AG10803 (cell line): ENCODE measurements around the gene ZGLP1.

Source experiments
- DNase-seq: peaks from one replicate; pipeline ENCODE4 v3.0.0; 2010; ENCODE audit warnings: low read depth
- H3K4me3 ChIP-seq: 2 replicates; pipeline ENCODE4 v1.5.1; 2011; ENCODE audit warnings: mild to moderate bottlenecking, low read length, control low read depth
- TF ChIP-seq, protein P1 (sequence below): conservative IDR thresholded peaks from 2 replicates; pipeline ENCODE4 v1.5.1; 2011; ENCODE audit warnings: mild to moderate bottlenecking, low read length, control low read depth, inconsistent platforms

The ZGLP1 gene

DNA sequence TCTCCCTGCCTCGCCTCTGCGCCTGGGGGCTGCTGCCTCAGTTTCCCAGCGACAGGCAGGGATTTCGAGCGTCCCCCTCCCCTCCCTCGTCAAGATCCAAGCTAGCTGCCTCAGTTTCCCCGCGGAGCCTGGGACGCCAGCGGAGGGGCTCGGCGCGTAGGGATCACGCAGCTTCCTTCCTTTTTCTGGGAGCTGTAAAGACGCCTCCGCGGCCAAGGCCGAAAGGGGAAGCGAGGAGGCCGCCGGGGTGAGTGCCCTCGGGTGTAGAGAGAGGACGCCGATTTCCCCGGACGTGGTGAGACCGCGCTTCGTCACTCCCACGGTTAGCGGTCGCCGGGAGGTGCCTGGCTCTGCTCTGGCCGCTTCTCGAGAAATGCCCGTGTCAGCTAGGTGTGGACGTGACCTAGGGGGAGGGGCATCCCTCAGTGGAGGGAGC is 39.4 kb downstream of the ZGLP1 start:
- DNase-seq = no peak
- TF ChIP-seq, protein P1, sequence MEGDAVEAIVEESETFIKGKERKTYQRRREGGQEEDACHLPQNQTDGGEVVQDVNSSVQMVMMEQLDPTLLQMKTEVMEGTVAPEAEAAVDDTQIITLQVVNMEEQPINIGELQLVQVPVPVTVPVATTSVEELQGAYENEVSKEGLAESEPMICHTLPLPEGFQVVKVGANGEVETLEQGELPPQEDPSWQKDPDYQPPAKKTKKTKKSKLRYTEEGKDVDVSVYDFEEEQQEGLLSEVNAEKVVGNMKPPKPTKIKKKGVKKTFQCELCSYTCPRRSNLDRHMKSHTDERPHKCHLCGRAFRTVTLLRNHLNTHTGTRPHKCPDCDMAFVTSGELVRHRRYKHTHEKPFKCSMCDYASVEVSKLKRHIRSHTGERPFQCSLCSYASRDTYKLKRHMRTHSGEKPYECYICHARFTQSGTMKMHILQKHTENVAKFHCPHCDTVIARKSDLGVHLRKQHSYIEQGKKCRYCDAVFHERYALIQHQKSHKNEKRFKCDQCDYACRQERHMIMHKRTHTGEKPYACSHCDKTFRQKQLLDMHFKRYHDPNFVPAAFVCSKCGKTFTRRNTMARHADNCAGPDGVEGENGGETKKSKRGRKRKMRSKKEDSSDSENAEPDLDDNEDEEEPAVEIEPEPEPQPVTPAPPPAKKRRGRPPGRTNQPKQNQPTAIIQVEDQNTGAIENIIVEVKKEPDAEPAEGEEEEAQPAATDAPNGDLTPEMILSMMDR = no peak
- H3K4me3 ChIP-seq = peak overlapping the region; percentile 33

DNA sequence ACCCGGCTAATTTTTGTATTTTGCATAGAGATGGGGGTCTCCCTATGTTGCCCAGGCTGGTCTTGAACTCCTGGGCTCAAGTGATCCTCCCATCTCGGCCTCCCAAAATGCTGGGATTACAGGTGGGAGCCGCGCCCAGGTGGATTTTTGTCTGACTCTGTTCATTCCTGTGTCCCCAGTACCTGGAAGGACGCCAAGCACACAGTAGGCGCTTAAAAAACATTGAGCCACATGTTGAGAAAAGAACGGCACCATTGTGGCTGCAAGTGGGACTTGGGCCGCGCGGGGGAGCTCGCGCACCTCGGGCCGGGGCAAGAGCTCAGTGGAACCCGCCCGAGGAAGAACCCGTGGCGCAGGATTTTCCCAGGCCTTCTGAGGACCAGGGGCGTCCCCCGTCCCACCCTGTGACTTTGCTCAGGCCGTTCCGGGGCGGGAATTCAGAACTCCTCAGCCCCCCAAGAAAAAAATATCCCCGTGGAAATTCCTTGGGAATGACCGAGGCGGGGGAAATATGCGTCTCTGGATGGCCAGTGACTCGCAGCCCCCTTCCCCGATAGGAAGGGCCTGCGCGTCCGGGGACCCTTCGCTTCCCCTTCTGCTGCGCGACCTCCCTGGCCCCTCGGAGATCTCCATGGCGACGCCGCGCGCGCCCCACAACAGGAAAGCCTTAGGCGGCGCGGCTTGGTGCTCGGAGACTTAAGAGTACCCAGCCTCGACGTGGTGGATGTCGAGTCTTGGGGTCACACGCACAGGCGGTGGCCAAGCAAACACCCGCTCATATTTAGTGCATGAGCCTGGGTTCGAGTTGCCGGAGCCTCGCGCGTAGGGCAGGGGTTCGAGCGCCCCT is 40.1 kb downstream of the ZGLP1 start:
- TF ChIP-seq, protein P1 = peak; percentile 87
- peak; percentile 62 for DNase-seq
- H3K4me3 ChIP-seq = no peak overlapping the region; the same call in 1 of the 2 replicates

GRCh38 chr19:10268071-10268470 is 41.5 kb downstream of the ZGLP1 start:
- no peak overlapping the region for H3K4me3 ChIP-seq
- no peak for DNase-seq
- TF ChIP-seq, protein P1 = no peak

GRCh38 chr19:10266706-10267105 is 42.9 kb downstream of the ZGLP1 start:
- no peak overlapping the region for H3K4me3 ChIP-seq
- TF ChIP-seq, protein P1 = no peak
- DNase-seq = no peak

- peak; percentile 33 for DNase-seq
- TF ChIP-seq, protein P1 = no peak
Observed at GRCh38 chr19:10262771-10263170, 46.8 kb downstream of the ZGLP1 start.

DNA sequence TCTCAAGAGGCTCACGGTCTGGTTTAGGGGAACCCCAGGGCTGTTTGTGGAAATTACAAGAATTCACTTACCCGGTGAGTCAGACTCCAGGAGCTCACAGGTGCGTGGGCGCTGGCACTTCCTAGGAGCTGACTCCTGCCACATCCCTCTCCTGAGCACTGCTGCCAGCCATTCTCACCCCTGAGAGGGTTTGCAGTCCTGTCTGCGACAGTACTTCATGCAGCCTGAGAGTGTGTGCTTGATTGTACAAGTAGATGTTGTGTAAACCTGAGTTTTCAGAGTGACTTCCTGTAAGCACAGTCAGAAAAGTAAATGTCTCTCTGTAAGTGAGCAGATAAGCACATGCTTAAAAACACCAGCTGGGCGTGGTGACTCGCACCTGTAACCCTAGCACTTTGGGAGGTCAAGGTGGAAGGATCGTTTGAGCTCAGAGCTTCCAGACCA is 49.5 kb downstream of the ZGLP1 start:
- H3K4me3 ChIP-seq = no peak overlapping the region
- no peak for DNase-seq
- TF ChIP-seq, protein P1 = no peak

More at GRCh38 chr19:10262771-10263170, 46.8 kb downstream of the ZGLP1 start:
- H3K4me3 ChIP-seq = no peak overlapping the region

DNA sequence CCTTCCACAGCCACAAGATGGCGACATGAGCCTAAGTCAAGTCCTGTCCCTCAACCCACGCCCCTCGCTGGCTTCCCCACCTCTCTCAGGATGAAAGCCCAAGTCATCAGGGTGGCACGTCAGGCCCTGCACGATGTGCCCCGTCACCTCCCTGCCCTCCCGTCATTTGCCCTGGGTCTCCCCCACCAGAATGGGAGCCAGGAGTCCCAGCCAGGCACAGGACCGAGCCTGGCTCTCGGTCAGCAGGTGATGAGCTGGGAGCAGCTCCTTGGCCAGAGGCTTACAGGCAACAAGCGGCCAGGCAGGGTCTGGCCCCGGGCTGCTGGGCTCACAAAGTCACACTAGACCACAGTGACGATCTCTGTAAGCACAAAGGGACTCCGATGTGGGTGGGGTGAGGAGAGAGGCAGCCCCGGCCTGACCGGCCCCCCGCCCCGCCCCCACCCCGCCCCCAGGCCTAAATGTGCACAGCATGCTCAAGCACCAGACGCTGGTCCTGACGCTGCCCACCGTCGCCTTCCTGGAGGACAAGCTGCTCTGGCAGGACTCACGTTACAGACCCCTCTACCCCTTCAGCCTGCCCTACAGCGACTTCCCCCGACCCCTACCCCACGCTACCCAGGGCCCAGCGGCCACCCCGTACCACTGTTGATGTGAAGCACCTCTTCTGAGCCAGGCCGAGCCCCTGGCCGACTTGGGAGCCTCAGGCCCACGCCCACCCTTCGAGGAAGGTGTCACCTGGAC is 50.3 kb downstream of the ZGLP1 start:
- TF ChIP-seq, protein P1 = peak; percentile 73

More for the DNA sequence above, 50.3 kb downstream of the ZGLP1 start:
- peak; percentile 79 for DNase-seq
- no peak overlapping the region for H3K4me3 ChIP-seq
